OCI-LY7 (cell line): Measurements from ENCODE around the gene UMPS. TPM values are rescaled to one million over a fixed set of nuclear protein-coding genes. Genes with fewer than 3 reads are reported as not detected.

Experiments
- BruUV-seq: library from RNA; stranded (reverse); fragments of 400-500 nt; replicated peaks from 2 replicates; lab custom pipeline; 2021; lab: Mats Ljungman, UMichigan
- CTCF ChIA-PET: fragments of 300-600 bp; sonication (Branson Sonifier 250); formaldehyde crosslinking; loops from one replicate; lab custom pipeline; 2022; ENCODE audit warnings: antibody characterized with exemption; ENCODE audit not compliant: unreplicated experiment; lab: Charles Lee
- POLR2A ChIA-PET: fragments of 300-600 bp; sonication (Branson Sonifier 250); formaldehyde crosslinking; loops from one replicate; lab custom pipeline; 2022; ENCODE audit warnings: antibody characterized with exemption; lab: Charles Lee
- DNase-seq: peaks from one replicate; pipeline ENCODE4 v3.0.0-alpha.2; 2015; ENCODE audit warnings: low spot score
- H2AFZ ChIP-seq: fragments of 200-600 bp; sonication (generic), shearing (Covaris generic); 2 replicates; pipeline ENCODE4 v1.6.1; 2014; ENCODE audit warnings: mild to moderate bottlenecking, antibody characterized with exemption, low read length, moderate library complexity
- H3K27ac ChIP-seq: fragments of 200-600 bp; sonication (generic); 2 replicates; pipeline ENCODE4 v1.5.1; 2014; ENCODE audit warnings: mixed run types, low read depth, mild to moderate bottlenecking, moderate library complexity, low read length, inconsistent platforms; ENCODE audit not compliant: poor library complexity, severe bottlenecking
- H3K36me3 ChIP-seq: fragments of 200-600 bp; sonication (generic); 2 replicates; pipeline ENCODE4 v1.6.1; 2014; ENCODE audit warnings: mild to moderate bottlenecking, antibody characterized with exemption, low read length, moderate library complexity, mixed read lengths; ENCODE audit not compliant: insufficient read depth
- H3K4me1 ChIP-seq: fragments of 200-600 bp; sonication (generic); 2 replicates; pipeline ENCODE4 v1.5.1; 2014; ENCODE audit warnings: mild to moderate bottlenecking, low read length; ENCODE audit not compliant: insufficient read depth, poor library complexity, severe bottlenecking
- H3K4me2 ChIP-seq: fragments of 200-600 bp; sonication (generic); 2 replicates; pipeline ENCODE4 v1.6.1; 2014; ENCODE audit warnings: mild to moderate bottlenecking, low read length
- H3K4me3 ChIP-seq: fragments of 200-600 bp; sonication (generic); 2 replicates; pipeline ENCODE4 v1.5.1; 2014; ENCODE audit warnings: mild to moderate bottlenecking, low read depth, low read length; ENCODE audit not compliant: poor library complexity, severe bottlenecking
- H3K79me2 ChIP-seq: fragments of 200-600 bp; sonication (generic); 2 replicates; pipeline ENCODE4 v1.6.1; 2016; ENCODE audit warnings: low read depth, mild to moderate bottlenecking, low read length, moderate library complexity, mixed read lengths; ENCODE audit not compliant: insufficient read depth
- H3K9me2 ChIP-seq: fragments of 200-600 bp; sonication (generic); 2 replicates; pipeline ENCODE4 v1.6.1; 2016; ENCODE audit warnings: mild to moderate bottlenecking, low read length, mixed read lengths; ENCODE audit not compliant: insufficient read depth
- H3K9me3 ChIP-seq: fragments of 200-600 bp; sonication (generic); 2 replicates; pipeline ENCODE4 v1.6.1; 2014; ENCODE audit warnings: mild to moderate bottlenecking, mixed run types, low read length, mixed read lengths
- H4K20me1 ChIP-seq: fragments of 200-600 bp; sonication (generic); 2 replicates; pipeline ENCODE4 v1.6.1; 2014; ENCODE audit warnings: mild to moderate bottlenecking, antibody characterized with exemption, low read length, moderate library complexity, mixed read lengths; ENCODE audit not compliant: insufficient read depth
- CTCF ChIP-seq: fragments of 200-600 bp; sonication (generic); conservative IDR thresholded peaks from 2 replicates; pipeline ENCODE4 v1.5.1; 2014; ENCODE audit warnings: mild to moderate bottlenecking, antibody characterized with exemption, low read length, moderate library complexity, mixed read lengths
- EZH2phosphoT487 ChIP-seq: fragments of 200-600 bp; sonication (generic); IDR thresholded peaks from 2 replicates; pipeline ENCODE4 v1.6.1; 2018; ENCODE audit warnings: low read depth, borderline replicate concordance, mild to moderate bottlenecking, mixed run types, antibody characterized with exemption, low read length, moderate library complexity, mixed read lengths
- intact Hi-C: fragments of 100-400 bp; cut with micrococcal nuclease; formaldehyde crosslinking; loops from one replicate; pipeline ENCODE4 v1.10.0; 2022; ENCODE audit not compliant: unreplicated experiment
- total RNA-seq, 2 experiments: library from RNA; depleted of rRNA in 1 of 2; stranded (reverse); fragments of >200 nt in 1 of 2; shearing (Covaris generic) in 1 of 2; gene quantifications; 2 replicates each; pipeline ENCODE4 v1.2.3, GENCODE V29; 2014 to 2022

The UMPS gene
- total RNA-seq, 2 experiments from 2014 or later, result 24.8 to 62.7 TPM

GRCh38 chr3:124791142-124791541, 60.9 kb downstream of the UMPS start:
- intact Hi-C loops, result no loop called here
- no peak overlapping the region for H3K4me2 ChIP-seq
- no TSS peak for BruUV-seq

GRCh38 chr3:124791639-124792151, 61.4 kb downstream of the UMPS start:
- no peaks in the 10 kb centered on the region for H3K79me2 ChIP-seq
- intact Hi-C loops, result no loop called here
- H3K9me3 ChIP-seq, result no peaks in the 10 kb centered on the region
- CTCF ChIA-PET, result no interaction called here
- H3K4me3 ChIP-seq, result no peak overlapping the region
- TF ChIP-seq CTCF (no peak), EZH2phosphoT487 (no peak)
- H3K27ac ChIP-seq, result no peak overlapping the region
- no peak overlapping the region for H3K4me2 ChIP-seq
- no peaks in the 10 kb centered on the region for H4K20me1 ChIP-seq
- H2AFZ ChIP-seq, result no peak overlapping the region
- H3K9me2 ChIP-seq, result no peaks in the 10 kb centered on the region
- no peak for DNase-seq
- no peaks in the 10 kb centered on the region for H3K4me1 ChIP-seq
- H3K36me3 ChIP-seq, result no peaks in the 10 kb centered on the region
- BruUV-seq, result no TSS peak
- POLR2A ChIA-PET, result no interaction called here

More at GRCh38 chr3:124791142-124791541, 60.9 kb downstream of the UMPS start:
- ChIA-PET POLR2A (no interaction called here), CTCF (no interaction called here)
- H3K27ac ChIP-seq, result no peak overlapping the region
- no peaks in the 10 kb centered on the region for H3K79me2 ChIP-seq
- no peaks in the 10 kb centered on the region for H3K9me3 ChIP-seq
- no peaks in the 10 kb centered on the region for H3K9me2 ChIP-seq
- H2AFZ ChIP-seq, result no peak overlapping the region
- TF ChIP-seq CTCF (no peak), EZH2phosphoT487 (no peak)
- no peak for DNase-seq
- no peaks in the 10 kb centered on the region for H3K36me3 ChIP-seq
- no peaks in the 10 kb centered on the region for H4K20me1 ChIP-seq
- no peak overlapping the region for H3K4me3 ChIP-seq
- no peaks in the 10 kb centered on the region for H3K4me1 ChIP-seq

- CTCF ChIA-PET, result no interaction called here
- Histone ChIP-seq H3K27ac (no peak overlapping the region), H3K4me3 (no peak overlapping the region), H2AFZ (no peak overlapping the region), H3K79me2 (no peaks in the 10 kb centered on the region), H3K4me2 (no peak overlapping the region), H3K4me1 (no peaks in the 10 kb centered on the region), H4K20me1 (no peaks in the 10 kb centered on the region), H3K9me3 (no peaks in the 10 kb centered on the region), H3K36me3 (no peaks in the 10 kb centered on the region), H3K9me2 (no peaks in the 10 kb centered on the region)
- TF ChIP-seq CTCF (no peak), EZH2phosphoT487 (no peak)
- POLR2A ChIA-PET, result no interaction called here
- no TSS peak for BruUV-seq
- DNase-seq, result no peak
- intact Hi-C loops, result no loop called here
These were observed 62.2 kb downstream of the UMPS start for GRCh38 chr3:124792341-124793040.
